NCI-H128 (cell line): Measurements from ENCODE around the gene TUBGCP5.

Source experiments
- DNase-seq: peaks from one replicate; lab custom pipeline; 2025; ENCODE audit not compliant: unreplicated experiment; lab: John Stamatoyannopoulos, UW

The TUBGCP5 gene

GRCh38 chr15:22979238-22980188 lies 59.9 kb downstream of the TUBGCP5 start:
- DNase-seq: no peak

DNA sequence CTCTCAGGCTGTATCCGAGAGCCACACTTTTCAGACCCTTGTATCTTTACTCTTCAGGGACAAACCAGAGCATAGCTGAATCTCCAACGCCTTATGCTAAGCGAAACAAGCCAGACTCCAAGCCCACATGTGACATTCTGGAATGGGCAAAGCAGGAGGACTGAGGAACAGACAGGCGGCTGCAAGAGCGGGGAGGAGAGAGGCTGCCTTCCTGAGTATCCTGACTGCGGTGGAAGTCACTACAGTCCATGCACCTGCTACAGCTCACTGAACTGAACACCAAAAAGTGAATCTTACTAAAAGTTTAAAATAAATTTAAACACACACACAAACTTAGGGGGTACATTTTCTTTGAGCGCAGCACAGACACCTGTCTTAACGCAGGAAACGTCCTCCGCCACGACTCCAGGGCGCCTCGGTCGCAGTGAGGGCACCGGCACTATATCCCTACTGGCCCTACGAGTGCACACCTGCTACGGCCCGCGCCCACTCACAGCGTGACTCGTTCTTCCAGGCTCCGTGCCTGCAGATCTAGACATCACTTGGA lies 60.6 kb downstream of the TUBGCP5 start:
- no peak for DNase-seq

DNA sequence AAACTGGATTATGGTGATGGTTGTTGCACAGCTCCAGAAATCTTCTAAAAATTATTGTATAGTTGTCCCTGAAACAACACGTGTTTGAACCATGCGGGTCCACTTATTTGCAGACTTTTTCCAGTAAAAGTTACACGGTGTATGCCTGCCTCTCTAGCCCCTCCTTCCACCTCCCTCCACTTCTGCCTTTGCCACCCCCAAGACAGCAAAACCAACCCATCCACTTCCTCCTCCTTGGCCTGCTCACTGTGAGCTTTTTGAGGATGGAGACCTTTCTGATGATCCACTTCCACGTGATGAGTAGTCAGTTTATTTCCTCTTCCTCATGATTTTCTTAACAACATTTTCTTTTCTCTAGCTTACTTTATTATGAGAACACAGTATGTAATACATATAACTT lies 64.6 kb downstream of the TUBGCP5 start:
- no peak for DNase-seq

DNA sequence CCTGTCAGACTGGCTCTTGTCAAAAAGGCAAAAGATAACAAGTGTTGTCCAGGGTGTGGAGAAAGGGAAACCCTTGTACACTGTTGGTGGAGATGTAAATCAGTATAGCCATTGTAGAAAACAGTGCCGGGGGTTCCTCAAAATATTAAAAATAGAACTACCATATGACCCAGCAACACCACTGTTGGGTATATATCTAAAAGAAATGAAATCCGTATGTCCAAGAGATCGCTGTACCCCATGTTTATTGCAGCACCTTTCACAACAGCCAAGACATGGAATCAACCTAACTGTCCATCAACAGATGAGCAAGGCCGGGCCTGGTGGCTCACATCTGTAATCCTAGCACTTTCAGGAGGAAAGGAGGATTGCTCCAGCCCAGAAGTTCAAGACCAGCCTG lies 65.4 kb downstream of the TUBGCP5 start:
- DNase-seq: no peak

DNA sequence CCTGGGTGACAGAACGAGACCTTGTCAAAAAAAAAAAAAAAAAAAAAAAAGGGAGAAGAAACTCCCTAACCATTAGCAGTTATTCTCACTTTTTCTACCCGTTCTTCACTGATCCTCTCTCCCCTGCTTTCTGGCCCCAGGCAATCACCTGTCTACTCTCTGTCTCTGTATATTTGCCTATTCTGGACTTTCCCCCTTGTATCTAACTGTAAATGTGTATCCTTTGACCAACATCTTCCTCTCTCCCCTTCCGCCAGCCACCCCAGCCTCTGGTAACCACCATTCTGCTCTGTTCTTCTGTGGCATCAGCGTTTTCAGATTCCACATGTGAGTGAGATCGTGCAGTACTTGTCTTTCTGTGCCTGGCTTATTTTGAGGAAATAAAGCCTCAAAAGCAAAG lies 66.1 kb downstream of the TUBGCP5 start:
- no peak for DNase-seq

GRCh38 chr15:22969489-22969888 lies 69.9 kb downstream of the TUBGCP5 start:
- no peak for DNase-seq

GRCh38 chr15:22968366-22968765 lies 71.0 kb downstream of the TUBGCP5 start:
- no peak for DNase-seq

GRCh38 chr15:22967084-22967770 lies 72.1 kb downstream of the TUBGCP5 start:
- no peak for DNase-seq

- no peak for DNase-seq
Measured at GRCh38 chr15:22966321-22967083, 72.9 kb downstream of the TUBGCP5 start.

DNA sequence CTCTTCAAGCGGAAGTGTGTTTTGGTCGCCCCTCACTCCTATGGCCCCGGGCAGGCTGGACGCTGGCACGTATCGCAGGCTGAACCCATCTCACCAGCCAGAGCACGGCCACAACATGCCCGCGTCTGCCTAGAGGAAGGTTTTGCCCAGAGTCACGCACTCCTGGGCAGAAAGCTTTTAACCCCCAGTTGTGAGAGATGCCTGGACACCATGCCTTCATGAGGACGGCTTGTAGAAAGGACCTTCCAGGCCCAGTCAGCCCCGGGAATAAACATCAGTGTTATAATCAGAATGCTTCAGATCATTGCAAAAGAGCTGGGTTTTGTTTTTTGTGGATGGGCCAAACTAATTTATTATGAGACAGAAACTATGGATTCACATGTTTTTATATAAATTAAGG lies 75.7 kb downstream of the TUBGCP5 start:
- no peak for DNase-seq

- no peak for DNase-seq
Measured at GRCh38 chr15:22962611-22963010, 76.8 kb downstream of the TUBGCP5 start.

DNA sequence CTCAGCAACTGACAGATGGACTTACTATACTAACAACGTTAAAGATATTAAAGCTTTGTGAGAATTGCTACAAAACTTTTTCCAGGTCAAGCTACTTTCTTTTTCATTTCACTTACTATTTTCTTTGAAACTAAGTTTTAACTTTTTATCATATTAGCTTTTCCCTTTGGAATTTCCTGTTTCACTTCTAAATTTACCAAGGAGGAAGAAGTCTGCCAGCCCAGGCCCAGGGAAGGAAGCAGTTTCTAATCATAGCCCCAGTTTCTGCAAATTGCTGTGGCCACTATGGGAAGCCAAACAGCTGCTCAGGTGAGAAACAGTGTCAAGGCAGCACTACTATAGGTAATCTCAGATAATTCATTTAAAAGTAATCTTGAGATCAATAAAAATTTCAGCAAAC lies 77.6 kb downstream of the TUBGCP5 start:
- DNase-seq: no peak

DNA sequence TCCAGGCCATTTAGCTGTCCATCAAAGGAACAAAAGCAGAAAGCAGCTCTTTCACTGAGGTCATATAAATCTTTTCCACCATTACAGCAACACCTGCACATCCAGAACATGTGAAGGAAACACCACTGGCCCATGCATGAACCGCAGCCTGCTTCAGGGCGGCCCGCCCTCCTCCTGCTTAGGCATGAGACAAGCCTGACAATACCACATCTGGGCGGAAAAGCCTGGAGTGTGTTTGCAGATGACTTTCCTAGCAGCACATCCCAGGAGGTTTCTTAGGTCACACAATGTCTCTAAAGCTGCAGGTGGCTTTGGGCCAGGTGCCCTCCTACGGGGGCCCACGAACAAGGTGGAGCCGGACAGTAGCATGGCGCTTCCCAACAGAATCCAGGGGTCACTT lies 78.8 kb downstream of the TUBGCP5 start:
- no peak for DNase-seq

DNA sequence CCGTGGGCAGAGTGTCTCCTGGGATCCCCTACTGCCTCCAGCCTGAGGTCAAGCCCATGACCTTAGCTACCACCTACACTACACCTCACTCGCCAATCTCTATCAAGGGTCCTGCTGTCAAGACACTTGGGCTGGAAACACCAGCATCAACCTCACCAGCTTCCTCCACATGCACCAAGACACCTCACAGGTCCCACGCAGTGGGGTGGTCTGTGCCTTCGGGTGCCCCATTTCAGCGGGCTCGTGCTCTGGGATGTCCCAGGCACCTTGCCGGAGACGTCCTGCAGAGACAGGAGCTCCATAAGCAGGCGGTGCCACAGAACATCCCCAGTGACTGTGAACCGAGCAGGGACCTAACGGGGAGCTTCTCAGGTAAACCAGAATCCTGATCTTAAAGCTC lies 79.2 kb downstream of the TUBGCP5 start:
- DNase-seq: no peak

- DNase-seq: no peak
Measured at GRCh38 chr15:22959321-22960101, 79.9 kb downstream of the TUBGCP5 start.

DNA sequence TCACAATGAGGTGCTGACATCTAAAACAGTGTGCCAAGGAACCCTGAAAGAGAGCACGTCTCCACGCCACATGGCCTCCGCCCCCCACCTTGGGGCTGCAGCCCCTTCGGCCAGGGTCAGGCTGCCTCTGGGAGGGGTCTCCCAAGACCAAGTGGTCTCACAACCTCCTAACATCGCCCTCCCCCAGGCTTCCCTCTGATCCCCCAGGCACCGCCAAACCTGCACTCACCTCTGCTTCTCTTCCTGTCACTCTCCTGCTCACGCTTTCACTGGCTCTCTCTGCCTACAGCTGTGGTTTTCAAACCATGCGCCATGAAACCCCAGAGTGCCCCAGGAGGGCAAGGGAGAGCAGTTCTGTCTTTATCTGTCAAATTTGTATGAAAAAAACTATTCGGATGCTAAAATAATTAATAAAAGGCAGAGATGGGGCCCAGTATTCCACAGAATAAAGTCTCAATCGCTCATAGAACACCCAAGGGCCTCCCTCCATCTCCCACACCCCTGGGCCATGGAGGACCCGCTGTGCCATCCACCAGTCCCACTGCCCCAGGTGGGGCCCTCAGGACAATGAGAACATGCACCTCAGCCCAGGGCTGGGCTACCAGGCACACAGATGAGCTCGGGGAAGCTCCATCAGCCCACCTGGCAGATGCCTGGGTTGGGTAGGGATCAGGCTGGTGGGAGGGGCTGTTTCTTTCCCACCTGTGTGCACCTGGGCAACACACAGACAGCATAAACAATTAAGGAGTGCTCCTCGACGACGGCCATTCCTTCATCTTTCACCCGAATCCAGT lies 80.7 kb downstream of the TUBGCP5 start:
- no peak for DNase-seq

- no peak for DNase-seq
Measured at GRCh38 chr15:22956978-22957260, 82.5 kb downstream of the TUBGCP5 start.

DNA sequence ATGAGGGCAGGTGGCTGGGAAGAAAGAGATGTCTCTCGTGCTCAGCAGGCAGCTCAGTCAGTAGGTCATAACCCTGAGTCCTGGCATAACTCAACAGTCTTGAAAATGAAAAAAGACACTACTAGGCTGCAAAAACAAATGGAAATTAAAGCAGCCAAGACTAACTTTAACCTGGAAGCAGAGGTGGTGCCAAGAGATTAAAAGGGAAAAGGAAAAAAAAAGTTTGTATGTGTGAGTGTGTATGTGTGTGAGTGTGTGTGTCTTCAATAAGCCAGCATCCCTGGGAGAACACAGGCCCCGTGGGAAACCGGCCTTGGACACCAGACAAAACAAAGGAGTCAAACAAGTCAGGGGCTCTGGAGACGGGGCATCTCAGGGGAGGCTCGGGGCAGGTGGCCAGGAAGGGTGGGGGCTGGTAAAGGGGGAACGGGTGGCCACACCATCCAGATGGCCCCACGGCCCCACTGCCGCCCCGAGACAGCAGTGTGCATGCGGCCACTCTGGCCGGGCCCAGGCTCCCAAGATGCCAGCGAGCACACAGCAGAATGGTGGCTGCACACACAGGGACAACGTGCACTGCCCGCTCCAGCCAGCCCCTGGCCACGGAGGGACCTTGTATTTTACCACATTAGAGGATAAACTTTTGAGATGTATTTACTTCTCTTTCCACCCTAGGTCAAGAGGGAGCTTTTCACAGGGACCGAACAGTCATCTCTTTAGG lies 83.0 kb downstream of the TUBGCP5 start:
- no peak for DNase-seq

GRCh38 chr15:22955544-22956119 lies 83.7 kb downstream of the TUBGCP5 start:
- DNase-seq: no peak
